T-cell (primary cell): ENCODE measurements around the gene AP2M1. TPM values are rescaled to one million over a fixed set of nuclear protein-coding genes. Genes with fewer than 3 reads are reported as not detected.

Source experiments
- ATAC-seq, 4 experiments: fragments of 200-7000 bp in 3 of 4; fragments of 150-1000 bp in 1 of 4; cut with Tn5 transposase; replicated peaks in 1 of 4; 1 replicate in 3 of 4; 2 replicates in 1 of 4; pipeline ENCODE4 v1.10.0; 2021; ENCODE audit warnings: moderate library complexity in 3 of 4, mild to moderate bottlenecking in 2 of 4, moderate number of reproducible peaks in 1 of 4
- CTCF ChIA-PET, 2 donors: fragments of 300-600 bp; sonication (Branson Sonifier 250); formaldehyde crosslinking; loops; one replicate each; lab custom pipeline; 2022; ENCODE audit warnings: antibody characterized with exemption in 2 of 2; lab: Charles Lee
- POLR2A ChIA-PET, 2 donors: fragments of 300-600 bp; sonication (Branson Sonifier 250); formaldehyde crosslinking; loops; one replicate each; lab custom pipeline; 2022; ENCODE audit warnings: antibody characterized with exemption in 2 of 2; lab: Charles Lee
- DNase-seq, 35 experiments: peaks; one replicate each; pipeline versions ENCODE4 v3.0.0 to v3.0.0-alpha.2; 2013 to 2023
- H3K27ac ChIP-seq: one replicate; pipeline ENCODE4 v1.5.1; 2013; ENCODE audit warnings: low read length
- H3K27me3 ChIP-seq, 2 experiments: replicated peaks in 1 of 2; 1 replicate in 1 of 2; 2 replicates in 1 of 2; pipeline versions ENCODE4 v1.6.1 to v1.7.0; 2013; ENCODE audit warnings: low read length in 1 of 2, mixed read lengths in 1 of 2; ENCODE audit not compliant: control insufficient read depth in 2 of 2, insufficient read depth in 2 of 2; ENCODE audit errors: extremely low read depth in 1 of 2
- H3K36me3 ChIP-seq, 2 donors: 1 replicate in 1 of 2; 2 replicates in 1 of 2; pipeline versions ENCODE4 v1.6.1 to v1.7.0; 2013; ENCODE audit warnings: low read length in 1 of 2; ENCODE audit not compliant: control insufficient read depth in 2 of 2, insufficient read depth in 1 of 2; ENCODE audit errors: extremely low read depth in 1 of 2
- H3K4me1 ChIP-seq, 2 experiments: 1 replicate in 1 of 2; 2 replicates in 1 of 2; pipeline versions ENCODE4 v1.6.1 to v1.7.0; 2013; ENCODE audit warnings: low read length in 2 of 2, mixed read lengths in 1 of 2; ENCODE audit not compliant: insufficient read depth in 2 of 2, control insufficient read depth in 1 of 2; ENCODE audit errors: extremely low read depth in 1 of 2
- H3K4me3 ChIP-seq, 2 donors: 1 replicate in 1 of 2; 2 replicates in 1 of 2; pipeline versions ENCODE4 v1.5.1 to v1.7.0; 2013; ENCODE audit warnings: mild to moderate bottlenecking in 2 of 2, low read length in 1 of 2, moderate library complexity in 1 of 2; ENCODE audit not compliant: control insufficient read depth in 1 of 2; ENCODE audit errors: extremely low read depth in 1 of 2
- H3K9me3 ChIP-seq: 2 replicates; pipeline ENCODE4 v1.7.0; 2013
- H3K27ac Mint-ChIP-seq, 2 donors: one replicate each; pipeline ENCODE4 v1.8.0; 2020 to 2021; ENCODE audit warnings: mild to moderate bottlenecking in 2 of 2, mixed read lengths in 2 of 2
- H3K27me3 Mint-ChIP-seq, 2 donors: one replicate each; pipeline ENCODE4 v1.8.0; 2021 to 2022; ENCODE audit warnings: mixed read lengths in 2 of 2
- H3K36me3 Mint-ChIP-seq: one replicate; pipeline ENCODE4 v1.8.0; 2021; ENCODE audit warnings: mixed read lengths
- H3K4me1 Mint-ChIP-seq, 3 donors: one replicate each; pipeline ENCODE4 v1.8.0; 2020 to 2022; ENCODE audit warnings: mixed read lengths in 3 of 3, mild to moderate bottlenecking in 1 of 3
- H3K4me3 Mint-ChIP-seq, 3 donors: one replicate each; pipeline ENCODE4 v1.8.0; 2020 to 2022; ENCODE audit warnings: mild to moderate bottlenecking in 3 of 3, mixed read lengths in 3 of 3, moderate library complexity in 3 of 3
- H3K9me3 Mint-ChIP-seq, 3 donors: one replicate each; pipeline ENCODE4 v1.8.0; 2020 to 2022; ENCODE audit warnings: mixed read lengths in 3 of 3
- WGBS: methylation state at CpG from one replicate; pipeline ENCODE4 v1.1.5; 2013; ENCODE audit warnings: missing lambda C conversion rate; ENCODE audit not compliant: insufficient coverage; 5-methylcytosine and 5-hydroxymethylcytosine counted together
- total RNA-seq, 35 experiments: library from RNA in 6 of 35; stranded (reverse) in 6 of 35; fragments of 120-200 nt in 1 of 35; gene quantifications; one replicate each; pipeline versions ENCODE4 v1.2.1 to v1.2.4 and lab custom pipeline; 2013 to 2026

Gene AP2M1
- total RNA-seq, 5 donors from 2014 or later (not counting 1 experiment from before 2014, with no cell fraction given) = 124 to 196 (median 188) TPM

GRCh38 chr3:184174284-184174645 lies 390 bp upstream of the AP2M1 start:
- ChIA-PET CTCF (interaction anchor here (0.5 to 1.5 kb wide), 5 partner anchors 11 to 277 kb away, joined by 3 to 7 read pairs (median 5); partner anchors contain the start of genes ABCF3 (in 1 of the 2) and EEF1AKMT4 (in 1 of the 2)), POLR2A (interaction anchor here in 1 of 2 donors (1.0 kb wide), 1 partner anchor 10 kb away, joined by 3 read pairs; no protein-coding TSS in a partner anchor)
- peak overlapping the region; percentile 74 to 82 for H3K27ac Mint-ChIP-seq
- no peaks in the 10 kb centered on the region for H3K9me3 Mint-ChIP-seq
- H3K27me3 Mint-ChIP-seq = no peaks in the 10 kb centered on the region
- H3K36me3 ChIP-seq = peaks cover 8 to 29% of the 10 kb centered on the region in 2 donors
- WGBS = 0% methylated on average over 1 of the region's 4 CpGs
- peaks cover 6 to 43% of the 10 kb centered on the region in 2 experiments for H3K4me1 ChIP-seq
- no peaks in the 10 kb centered on the region for H3K9me3 ChIP-seq
- H3K4me1 Mint-ChIP-seq = peaks cover 33 to 43% (median 33%) of the 10 kb centered on the region in 3 donors
- peaks cover 21% of the 10 kb centered on the region for H3K36me3 Mint-ChIP-seq
- peak overlapping the region; percentile 89 to 98 (median 97) for H3K4me3 Mint-ChIP-seq
- DNase-seq = peak in 3 of 35 experiments; percentile 1 to 11 (median 6)
- no peak for ATAC-seq
- no peak overlapping the region for H3K4me3 ChIP-seq
- no peaks in the 10 kb centered on the region for H3K27me3 ChIP-seq
- H3K27ac ChIP-seq = peak overlapping the region; percentile 36

- Mint-ChIP-seq H3K4me1 (peaks cover 33 to 44% (median 33%) of the 10 kb centered on the region in 3 donors), H3K27me3 (no peaks in the 10 kb centered on the region), H3K4me3 (peak overlapping the region; percentile 89 to 98 (median 97)), H3K27ac (peak overlapping the region; percentile 81 to 84), H3K36me3 (peaks cover 30% of the 10 kb centered on the region), H3K9me3 (no peaks in the 10 kb centered on the region)
- peak overlapping the region; percentile 83 to 95 for H3K4me3 ChIP-seq
- no peak for ATAC-seq
- no peaks in the 10 kb centered on the region for H3K27me3 ChIP-seq
- ChIA-PET POLR2A (interaction anchor here in 1 of 2 donors (0.6 kb wide), 1 partner anchor 72 kb away, joined by 3 read pairs; no protein-coding TSS in a partner anchor), CTCF (interaction anchor here (0.6 to 1.5 kb wide), 3 partner anchors 10 to 280 kb away, joined by 4 to 5 read pairs (median 5); partner anchors contain the start of gene ABCF3 (in 1 of the 2))
- H3K27ac ChIP-seq = no peak overlapping the region
- 30% methylated on average over 5 of the region's 8 CpGs for WGBS
- no peak for DNase-seq
- H3K36me3 ChIP-seq = peaks cover 13 to 42% of the 10 kb centered on the region in 2 donors
- peaks cover 6 to 44% of the 10 kb centered on the region in 2 experiments for H3K4me1 ChIP-seq
- no peaks in the 10 kb centered on the region for H3K9me3 ChIP-seq
These were observed 851 bp downstream of the AP2M1 start for GRCh38 chr3:184175506-184175905.

GRCh38 chr3:184175981-184176376 lies 1.3 kb downstream of the AP2M1 start:
- H3K4me1 ChIP-seq = peaks cover 6 to 44% of the 10 kb centered on the region in 2 experiments
- H3K4me3 ChIP-seq = peak overlapping the region in 1 of 2 donors; percentile 83
- ChIA-PET POLR2A (interaction anchor here (0.5 to 0.9 kb wide), 2 partner anchors 11 to 142 kb away, joined by 4 to 6 read pairs; no protein-coding TSS in a partner anchor), CTCF (interaction anchor here (0.6 to 0.7 kb wide), 2 partner anchors 80 to 106 kb away, joined by 3 read pairs; no protein-coding TSS in a partner anchor)
- no peak for ATAC-seq
- H3K36me3 ChIP-seq = peaks cover 18 to 44% of the 10 kb centered on the region in 2 donors
- H3K9me3 ChIP-seq = no peaks in the 10 kb centered on the region
- no peaks in the 10 kb centered on the region for H3K9me3 Mint-ChIP-seq
- H3K4me3 Mint-ChIP-seq = peak overlapping the region; percentile 89 to 98 (median 97)
- peaks cover 31% of the 10 kb centered on the region for H3K36me3 Mint-ChIP-seq
- no peak overlapping the region for H3K27ac ChIP-seq
- H3K27ac Mint-ChIP-seq = peak overlapping the region; percentile 81 to 84
- no peak for DNase-seq
- no CpG with 5 or more reads among the region's 3 CpGs for WGBS
- no peaks in the 10 kb centered on the region for H3K27me3 Mint-ChIP-seq
- no peaks in the 10 kb centered on the region for H3K27me3 ChIP-seq
- H3K4me1 Mint-ChIP-seq = peaks cover 33 to 44% (median 33%) of the 10 kb centered on the region in 3 donors

- Mint-ChIP-seq H3K4me1 (peaks cover 33 to 44% (median 33%) of the 10 kb centered on the region in 3 donors), H3K4me3 (peak overlapping the region; percentile 89 to 98 (median 97)), H3K36me3 (peaks cover 30% of the 10 kb centered on the region), H3K27ac (no peak overlapping the region), H3K27me3 (no peaks in the 10 kb centered on the region), H3K9me3 (no peaks in the 10 kb centered on the region)
- no peak for ATAC-seq
- Histone ChIP-seq H3K9me3 (no peaks in the 10 kb centered on the region), H3K36me3 (peaks cover 25 to 50% of the 10 kb centered on the region in 2 donors), H3K27me3 (no peaks in the 10 kb centered on the region), H3K27ac (no peak overlapping the region), H3K4me1 (peaks cover 6 to 44% of the 10 kb centered on the region in 2 experiments), H3K4me3 (peak overlapping the region in 1 of 2 donors; percentile 83)
- no peak for DNase-seq
- CTCF ChIA-PET = interaction anchor here (0.5 to 0.7 kb wide), 3 partner anchors 15 to 105 kb away, joined by 3 read pairs; no protein-coding TSS in a partner anchor
- 90% methylated on average over 13 of the region's 19 CpGs for WGBS
- POLR2A ChIA-PET = interaction anchor here (0.5 to 0.9 kb wide), 3 partner anchors 12 to 424 kb away, joined by 3 to 6 read pairs (median 4); no protein-coding TSS in a partner anchor
These were observed 2.0 kb downstream of the AP2M1 start for GRCh38 chr3:184176377-184177330.

GRCh38 chr3:184177331-184177731 lies 2.7 kb downstream of the AP2M1 start:
- H3K4me1 Mint-ChIP-seq = peaks cover 33 to 44% (median 33%) of the 10 kb centered on the region in 3 donors
- H3K27me3 Mint-ChIP-seq = no peaks in the 10 kb centered on the region
- H3K9me3 Mint-ChIP-seq = no peaks in the 10 kb centered on the region
- ChIA-PET POLR2A (interaction anchor here in 1 of 2 donors (0.6 kb wide), 1 partner anchor 425 kb away, joined by 3 read pairs; no protein-coding TSS in a partner anchor), CTCF (interaction anchor here in 1 of 2 donors (0.5 kb wide), 1 partner anchor 14 kb away, joined by 3 read pairs; no protein-coding TSS in a partner anchor)
- peak overlapping the region in 1 of 3 donors; percentile 37 for H3K4me3 Mint-ChIP-seq
- H3K36me3 Mint-ChIP-seq = peaks cover 35% of the 10 kb centered on the region
- H3K36me3 ChIP-seq = peaks cover 27 to 56% of the 10 kb centered on the region in 2 donors
- H3K4me1 ChIP-seq = peaks cover 6 to 44% of the 10 kb centered on the region in 2 experiments
- no peak for ATAC-seq
- H3K27ac Mint-ChIP-seq = no peak overlapping the region
- no peak for DNase-seq
- no peak overlapping the region for H3K27ac ChIP-seq
- WGBS = 80% methylated on average over 1 of the region's 4 CpGs
- no peak overlapping the region for H3K4me3 ChIP-seq
- no peaks in the 10 kb centered on the region for H3K27me3 ChIP-seq
- H3K9me3 ChIP-seq = no peaks in the 10 kb centered on the region
